ENCODE results near the gene MMP15. TPM values are rescaled to one million over a fixed set of nuclear protein-coding genes. Genes with fewer than 3 reads are reported as not detected.

MMP15 gene
- total and polyA plus RNA-seq, 8 donors: 8.1 to 140 (median 22.2) TPM

- no peak for TF ChIP-seq EP300 (IDR thresholded peaks at IDR 0.05)
- no peak for TF ChIP-seq POLR2A (IDR thresholded peaks at IDR 0.05)
- TF ChIP-seq CTCF (IDR thresholded peaks at IDR 0.05): no peak
- TF ChIP-seq POLR2AphosphoS5 (IDR thresholded peaks at IDR 0.05): no peak
- no peak overlapping the region for H3K27ac ChIP-seq
- 81 to 90% (median 89%) methylated on average over 9 of the region's 9 CpGs for WGBS, 5 donors
- intact Hi-C loops (cut with DNase I; ENCODE audit: low total_unique reads): loop anchor here (5.0 kb wide), 1 partner anchor 109 kb away; no protein-coding TSS in a partner anchor
- H3K4me3 ChIP-seq: no peak overlapping the region
- DNase-seq: no peak
- H3K9me3 ChIP-seq: no peaks in the 10 kb centered on the region
- no peaks in the 10 kb centered on the region for H3K4me1 ChIP-seq
- no peaks in the 10 kb centered on the region for H3K27me3 ChIP-seq
- H3K36me3 ChIP-seq: peaks cover 30 to 77% (median 70%) of the 10 kb centered on the region in 4 donors
Measured at GRCh38 chr16:58013201-58013956, 12.2 kb upstream of the MMP15 start.

GRCh38 chr16:58016840-58017446, 8.6 kb upstream of the MMP15 start:
- Histone ChIP-seq H3K27ac (no peak overlapping the region), H3K9me3 (no peaks in the 10 kb centered on the region), H3K4me1 (peaks cover 4 to 16% (median 10%) of the 10 kb centered on the region in 4 donors), H3K36me3 (peaks cover 11 to 73% (median 65%) of the 10 kb centered on the region in 4 donors), H3K27me3 (no peaks in the 10 kb centered on the region), H3K4me3 (no peak overlapping the region)
- DNase-seq: no peak
- TF ChIP-seq CTCF (IDR thresholded peaks at IDR 0.05) (no peak), EP300 (IDR thresholded peaks at IDR 0.05) (no peak), POLR2A (IDR thresholded peaks at IDR 0.05) (no peak), POLR2AphosphoS5 (IDR thresholded peaks at IDR 0.05) (no peak)
- intact Hi-C loops (cut with DNase I; ENCODE audit: low total_unique reads): loop anchor here (5.0 kb wide), 1 partner anchor 95 kb away; no protein-coding TSS in a partner anchor
- 58 to 68% (median 63%) methylated on average over 12 of the region's 12 CpGs for WGBS, 5 donors

DNA sequence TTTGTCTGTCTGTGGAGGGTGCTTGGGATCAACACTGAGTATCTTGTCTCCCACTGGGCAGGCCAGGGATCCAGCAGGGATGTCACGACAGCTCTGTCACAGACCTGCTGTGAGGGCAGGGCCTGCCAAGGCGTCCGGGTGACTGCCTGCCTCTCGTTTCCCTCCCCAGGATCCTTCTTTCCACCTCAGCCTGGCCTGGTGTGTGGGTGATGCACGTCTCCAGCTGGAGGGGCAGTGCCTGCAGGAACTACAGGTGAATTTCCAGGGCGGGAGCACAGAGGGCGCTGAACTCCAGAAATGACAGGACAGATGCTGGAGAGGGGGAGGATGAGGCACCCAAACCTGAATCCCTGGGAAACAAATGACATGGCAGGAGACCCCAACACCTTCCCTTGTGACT, 6.8 kb upstream of the MMP15 start:
- H3K4me1 ChIP-seq: peaks cover 20 to 35% (median 29%) of the 10 kb centered on the region in 4 donors
- peaks cover 3 to 55% (median 48%) of the 10 kb centered on the region in 4 donors for H3K36me3 ChIP-seq
- H3K4me3 ChIP-seq: no peak overlapping the region
- H3K27ac ChIP-seq: no peak overlapping the region
- no peak for DNase-seq
- intact Hi-C loops (cut with DNase I; ENCODE audit: low total_unique reads): loop anchor here (5.0 kb wide), 1 partner anchor 93 kb away; no protein-coding TSS in a partner anchor
- no peaks in the 10 kb centered on the region for H3K9me3 ChIP-seq
- TF ChIP-seq POLR2A (IDR thresholded peaks at IDR 0.05) (no peak), POLR2AphosphoS5 (IDR thresholded peaks at IDR 0.05) (no peak), CTCF (IDR thresholded peaks at IDR 0.05) (no peak), EP300 (IDR thresholded peaks at IDR 0.05) (no peak)
- WGBS, 5 donors: 81 to 90% (median 83%) methylated on average over 7 of the region's 7 CpGs
- H3K27me3 ChIP-seq: no peaks in the 10 kb centered on the region

GRCh38 chr16:58019866-58020538, 5.6 kb upstream of the MMP15 start:
- H3K27me3 ChIP-seq: no peaks in the 10 kb centered on the region
- no peak for DNase-seq
- WGBS, 5 donors: 46 to 83% (median 83%) methylated on average over 2 to 8 of the region's 8 CpGs

More at GRCh38 chr16:58019866-58020538, 5.6 kb upstream of the MMP15 start:
- intact Hi-C loops (cut with DNase I; ENCODE audit: low total_unique reads): loop anchor here (5.0 kb wide), 1 partner anchor 92 kb away; no protein-coding TSS in a partner anchor
- H3K27ac ChIP-seq: no peak overlapping the region
- H3K9me3 ChIP-seq: no peaks in the 10 kb centered on the region
- H3K36me3 ChIP-seq: peaks cover 3 to 48% (median 43%) of the 10 kb centered on the region in 4 donors
- no peak overlapping the region for H3K4me3 ChIP-seq
- no peak for TF ChIP-seq CTCF (IDR thresholded peaks at IDR 0.05)
- TF ChIP-seq EP300 (IDR thresholded peaks at IDR 0.05): no peak
- no peak for TF ChIP-seq POLR2AphosphoS5 (IDR thresholded peaks at IDR 0.05)
- no peak for TF ChIP-seq POLR2A (IDR thresholded peaks at IDR 0.05)
- H3K4me1 ChIP-seq: peaks cover 26 to 47% (median 41%) of the 10 kb centered on the region in 4 donors

Data from stomach (tissue), 9 donors.